GM18502 (cell line): ENCODE data around the gene ZNF394.

Experiments
- ATAC-seq: cut with Tn5 transposase; IDR thresholded peaks from one replicate; pipeline ENCODE4 v1.9.1; 2021; ENCODE audit warnings: mild to moderate bottlenecking; ENCODE audit not compliant: unreplicated experiment, poor library complexity

Gene ZNF394

GRCh38 chr7:99453105-99453504 is 47.0 kb downstream of the ZNF394 start:
- no peak for ATAC-seq

- no peak for ATAC-seq
Observed at GRCh38 chr7:99452541-99452940, 47.5 kb downstream of the ZNF394 start.

- no peak for ATAC-seq
Observed at GRCh38 chr7:99451936-99452335, 48.1 kb downstream of the ZNF394 start.

GRCh38 chr7:99449326-99449725 is 50.8 kb downstream of the ZNF394 start:
- no peak for ATAC-seq

GRCh38 chr7:99448855-99449254 is 51.2 kb downstream of the ZNF394 start:
- no peak for ATAC-seq

GRCh38 chr7:99447943-99448342 is 52.1 kb downstream of the ZNF394 start:
- ATAC-seq, result no peak

GRCh38 chr7:99446096-99446495 is 54.0 kb downstream of the ZNF394 start:
- ATAC-seq, result no peak
